Osteoblast (primary cell): ENCODE results near the gene CLCN1. TPM values are rescaled to one million over a fixed set of nuclear protein-coding genes. Genes with fewer than 3 reads are reported as not detected.

Experiments
- DNase-seq: peaks from one replicate; pipeline ENCODE4 v3.0.0; 2011; ENCODE audit warnings: low spot score, mixed read lengths; ENCODE audit not compliant: insufficient read length; ENCODE audit errors: missing footprints
- H2AFZ ChIP-seq: 2 replicates; pipeline ENCODE4 v1.6.0; 2011; ENCODE audit warnings: mild to moderate bottlenecking, low read length
- H3K27ac ChIP-seq: 2 replicates; pipeline ENCODE4 v1.5.1; 2011; ENCODE audit warnings: mild to moderate bottlenecking, low read depth, low read length, moderate library complexity
- H3K27me3 ChIP-seq: 2 replicates; pipeline ENCODE4 v1.6.0; 2012; ENCODE audit warnings: mild to moderate bottlenecking, control low read depth, inconsistent platforms, low read length, moderate library complexity; ENCODE audit not compliant: insufficient read depth
- H3K36me3 ChIP-seq: 2 replicates; pipeline ENCODE4 v1.5.1; 2011; ENCODE audit warnings: mild to moderate bottlenecking, low read length, control low read depth, moderate library complexity; ENCODE audit not compliant: insufficient read depth
- H3K4me1 ChIP-seq: 2 replicates; pipeline ENCODE4 v1.5.1; 2011; ENCODE audit warnings: mild to moderate bottlenecking, low read length, control low read depth, moderate library complexity; ENCODE audit not compliant: insufficient read depth
- H3K4me2 ChIP-seq: 2 replicates; pipeline ENCODE4 v1.6.0; 2011; ENCODE audit warnings: mild to moderate bottlenecking, low read length; ENCODE audit not compliant: insufficient read depth
- H3K4me3 ChIP-seq: fragments of 200-600 bp; sonication (generic); 3 replicates; pipeline ENCODE4 v1.5.1; 2012; ENCODE audit warnings: mild to moderate bottlenecking, low read length, inconsistent platforms; ENCODE audit not compliant: insufficient read depth
- H3K79me2 ChIP-seq: 2 replicates; pipeline ENCODE4 v1.6.0; 2012; ENCODE audit warnings: mild to moderate bottlenecking, low read length, control low read depth, inconsistent platforms; ENCODE audit not compliant: insufficient read depth
- H3K9me3 ChIP-seq: 2 replicates; pipeline ENCODE4 v1.5.1; 2011; ENCODE audit warnings: low read depth, low read length, control low read depth
- H4K20me1 ChIP-seq: 2 replicates; pipeline ENCODE4 v1.6.0; 2012; ENCODE audit warnings: mild to moderate bottlenecking, low read length, control low read depth; ENCODE audit not compliant: insufficient read depth
- total RNA-seq: library from RNA; depleted of rRNA; stranded (reverse); fragments of >200 nt; gene quantifications from 2 replicates; pipeline ENCODE4 v1.2.3, GENCODE V29; 2012
- TF ChIP-seq, protein P1 (sequence below): IDR thresholded peaks from 2 replicates; pipeline ENCODE4 v1.5.1; 2011; ENCODE audit warnings: mild to moderate bottlenecking, low read depth, low read length, moderate library complexity; ENCODE audit errors: extremely low read depth

The CLCN1 gene
- total RNA-seq, 1 donor, result under 0.01 TPM

GRCh38 chr7:143341842-143342241, 25.9 kb downstream of the CLCN1 start:
- H4K20me1 ChIP-seq, result no peaks in the 10 kb centered on the region
- no peaks in the 10 kb centered on the region for H3K79me2 ChIP-seq
- H3K4me2 ChIP-seq, result no peak overlapping the region
- no peaks in the 10 kb centered on the region for H3K9me3 ChIP-seq
- no peak for DNase-seq
- no peaks in the 10 kb centered on the region for H3K4me1 ChIP-seq
- TF ChIP-seq, protein P1, sequence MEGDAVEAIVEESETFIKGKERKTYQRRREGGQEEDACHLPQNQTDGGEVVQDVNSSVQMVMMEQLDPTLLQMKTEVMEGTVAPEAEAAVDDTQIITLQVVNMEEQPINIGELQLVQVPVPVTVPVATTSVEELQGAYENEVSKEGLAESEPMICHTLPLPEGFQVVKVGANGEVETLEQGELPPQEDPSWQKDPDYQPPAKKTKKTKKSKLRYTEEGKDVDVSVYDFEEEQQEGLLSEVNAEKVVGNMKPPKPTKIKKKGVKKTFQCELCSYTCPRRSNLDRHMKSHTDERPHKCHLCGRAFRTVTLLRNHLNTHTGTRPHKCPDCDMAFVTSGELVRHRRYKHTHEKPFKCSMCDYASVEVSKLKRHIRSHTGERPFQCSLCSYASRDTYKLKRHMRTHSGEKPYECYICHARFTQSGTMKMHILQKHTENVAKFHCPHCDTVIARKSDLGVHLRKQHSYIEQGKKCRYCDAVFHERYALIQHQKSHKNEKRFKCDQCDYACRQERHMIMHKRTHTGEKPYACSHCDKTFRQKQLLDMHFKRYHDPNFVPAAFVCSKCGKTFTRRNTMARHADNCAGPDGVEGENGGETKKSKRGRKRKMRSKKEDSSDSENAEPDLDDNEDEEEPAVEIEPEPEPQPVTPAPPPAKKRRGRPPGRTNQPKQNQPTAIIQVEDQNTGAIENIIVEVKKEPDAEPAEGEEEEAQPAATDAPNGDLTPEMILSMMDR, result no peak
- no peak overlapping the region for H3K4me3 ChIP-seq
- H3K27me3 ChIP-seq, result peaks cover 35% of the 10 kb centered on the region
- no peaks in the 10 kb centered on the region for H3K36me3 ChIP-seq
- no peak overlapping the region for H2AFZ ChIP-seq
- H3K27ac ChIP-seq, result no peak overlapping the region

DNA sequence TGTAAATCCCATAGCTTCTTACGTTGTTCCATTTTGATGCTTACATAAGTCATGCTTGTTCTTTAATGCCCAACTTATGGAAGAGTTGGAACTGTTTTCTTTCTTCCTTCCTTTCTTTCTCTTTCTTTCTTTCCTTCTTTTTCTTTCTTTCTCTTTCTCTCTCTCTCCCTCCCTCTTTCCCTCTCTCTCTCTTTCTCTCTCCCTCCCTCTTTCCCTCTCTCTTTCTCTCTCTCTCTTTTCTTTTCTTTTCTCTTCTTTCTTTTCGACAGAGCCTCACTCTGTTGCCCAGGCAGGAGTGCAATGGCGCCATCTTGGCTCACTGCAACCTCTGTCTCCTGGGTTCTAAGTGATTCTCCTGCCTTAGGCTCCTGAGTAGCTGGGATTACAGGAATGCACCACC, 27.7 kb downstream of the CLCN1 start:
- no peaks in the 10 kb centered on the region for H4K20me1 ChIP-seq
- no peaks in the 10 kb centered on the region for H3K9me3 ChIP-seq
- no peaks in the 10 kb centered on the region for H3K79me2 ChIP-seq
- H3K27ac ChIP-seq, result no peak overlapping the region
- TF ChIP-seq, protein P1, result no peak
- no peak for DNase-seq
- no peaks in the 10 kb centered on the region for H3K36me3 ChIP-seq
- no peak overlapping the region for H3K4me2 ChIP-seq
- H3K4me1 ChIP-seq, result no peaks in the 10 kb centered on the region
- H3K27me3 ChIP-seq, result peaks cover 34% of the 10 kb centered on the region
- H3K4me3 ChIP-seq, result no peak overlapping the region
- no peak overlapping the region for H2AFZ ChIP-seq

- DNase-seq, result peak; percentile 83
- TF ChIP-seq, protein P1, result peak; percentile 35
- Histone ChIP-seq H3K9me3 (no peaks in the 10 kb centered on the region), H3K27ac (no peak overlapping the region), H3K4me3 (peak overlapping the region; percentile 0), H3K79me2 (no peaks in the 10 kb centered on the region), H4K20me1 (no peaks in the 10 kb centered on the region), H3K4me1 (no peaks in the 10 kb centered on the region), H2AFZ (peak overlapping the region; percentile 57), H3K4me2 (peak overlapping the region; percentile 11), H3K36me3 (no peaks in the 10 kb centered on the region), H3K27me3 (peaks cover 37% of the 10 kb centered on the region)
These were observed 29.6 kb downstream of the CLCN1 start for GRCh38 chr7:143345428-143345900.

- Histone ChIP-seq H3K79me2 (no peaks in the 10 kb centered on the region), H3K4me1 (no peaks in the 10 kb centered on the region), H3K27me3 (peaks cover 36% of the 10 kb centered on the region), H2AFZ (no peak overlapping the region), H3K36me3 (no peaks in the 10 kb centered on the region), H3K9me3 (no peaks in the 10 kb centered on the region), H3K27ac (no peak overlapping the region), H3K4me2 (no peak overlapping the region), H4K20me1 (no peaks in the 10 kb centered on the region), H3K4me3 (no peak overlapping the region)
- DNase-seq, result peak; percentile 27
- TF ChIP-seq, protein P1, result no peak
These were observed 30.1 kb downstream of the CLCN1 start for GRCh38 chr7:143346018-143346417.
